ENCODE measurements around the gene ATP6V0E1. TPM values are rescaled to one million over a fixed set of nuclear protein-coding genes. Genes with fewer than 3 reads are reported as not detected.

Gene ATP6V0E1
- total RNA-seq, 1 donor from 2014 or later = 285 TPM

DNA sequence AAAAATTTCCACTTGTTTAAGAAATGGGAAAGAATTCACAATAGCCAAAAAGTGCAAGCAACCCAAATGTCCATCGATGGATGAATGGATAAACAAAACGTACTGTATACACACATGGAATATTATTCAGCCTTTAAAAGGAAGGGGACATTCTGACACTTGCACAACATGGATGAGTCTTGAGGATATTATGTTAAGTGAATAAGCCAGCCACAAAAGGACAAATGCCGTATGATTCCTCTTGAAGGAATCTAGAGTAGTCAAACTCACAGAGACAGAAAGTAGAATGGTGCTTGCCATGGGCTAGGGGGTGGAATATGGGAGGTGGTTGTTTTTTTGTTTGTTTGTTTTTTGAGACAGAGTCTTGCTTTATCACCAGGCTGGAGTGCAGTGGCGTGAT is 3.8 kb upstream of the ATP6V0E1 start:
- Histone ChIP-seq H3K4me3 (no peak overlapping the region), H3K27me3 (ENCODE audit: low read depth) (no peaks in the 10 kb centered on the region), H3K9me3 (no peaks in the 10 kb centered on the region), H3K27ac (no peak overlapping the region), H3K4me1 (peaks cover 9% of the 10 kb centered on the region), H3K36me3 (no peaks in the 10 kb centered on the region)
- intact Hi-C loops (cut with DNase I) = loop anchor here (10.0 kb wide), 1 partner anchor 75 kb away; the partner anchor contains the start of gene CREBRF
- ATAC-seq (no peak), DNase-seq (no peak)
- no peak for TF ChIP-seq CTCF (IDR thresholded peaks at IDR 0.05)

DNA sequence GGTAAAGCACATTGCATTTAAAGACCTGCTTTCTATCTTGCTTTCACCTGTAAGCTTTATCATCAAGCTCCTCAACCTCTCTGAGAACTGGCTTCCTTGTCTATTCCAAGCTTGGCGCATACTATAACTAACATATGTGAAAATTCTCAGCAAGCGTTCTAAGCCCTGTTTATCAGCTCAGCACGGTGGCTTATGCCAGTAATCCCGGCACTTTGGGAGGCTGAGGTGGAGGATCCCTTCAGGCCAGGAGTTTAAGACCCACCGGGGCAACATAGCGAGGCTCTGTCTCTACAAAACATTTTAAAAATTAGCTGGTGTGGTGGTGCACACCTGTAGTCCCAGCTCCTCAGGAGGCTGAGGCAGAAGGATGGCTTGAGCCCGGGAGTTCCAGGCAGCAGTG is 1.6 kb upstream of the ATP6V0E1 start:
- no peak for ATAC-seq
- TF ChIP-seq CTCF (IDR thresholded peaks at IDR 0.05) = no peak
- intact Hi-C loops (cut with DNase I) = loop anchor here (10.0 kb wide), 1 partner anchor 73 kb away; the partner anchor contains the start of gene CREBRF

GRCh38 chr5:172984244-172984953 is 828 bp downstream of the ATP6V0E1 start:
- Histone ChIP-seq H3K27ac (peak overlapping the region; percentile 95), H3K27me3 (ENCODE audit: low read depth) (no peaks in the 10 kb centered on the region), H3K4me3 (peak overlapping the region; percentile 93), H3K4me1 (peaks cover 48% of the 10 kb centered on the region), H3K36me3 (peaks cover 36% of the 10 kb centered on the region), H3K9me3 (no peaks in the 10 kb centered on the region)
- ATAC-seq (peak; percentile 87 to 89), DNase-seq (peak; percentile 85)
- TF ChIP-seq CTCF (IDR thresholded peaks at IDR 0.05) = peak; percentile 50
- intact Hi-C loops (cut with DNase I) = loop anchor here (10.0 kb wide), 1 partner anchor 70 kb away; the partner anchor contains the start of gene CREBRF

More for the DNA sequence above, 1.6 kb upstream of the ATP6V0E1 start:
- Histone ChIP-seq H3K4me1 (peaks cover 28% of the 10 kb centered on the region), H3K9me3 (no peaks in the 10 kb centered on the region), H3K4me3 (no peak overlapping the region), H3K36me3 (peaks cover 14% of the 10 kb centered on the region), H3K27me3 (ENCODE audit: low read depth) (no peaks in the 10 kb centered on the region), H3K27ac (no peak overlapping the region)
- no peak for DNase-seq

- DNase-seq = no peak
- no peak for ATAC-seq
- no peaks in the 10 kb centered on the region for H3K27me3 ChIP-seq (ENCODE audit: low read depth)
- intact Hi-C loops (cut with DNase I) = loop anchor here (10.0 kb wide), 1 partner anchor 69 kb away; the partner anchor contains the start of gene CREBRF
- no peaks in the 10 kb centered on the region for H3K9me3 ChIP-seq
- H3K4me1 ChIP-seq = peaks cover 52% of the 10 kb centered on the region
- H3K4me3 ChIP-seq = peak overlapping the region; percentile 93
- TF ChIP-seq CTCF (IDR thresholded peaks at IDR 0.05) = no peak
- peaks cover 47% of the 10 kb centered on the region for H3K36me3 ChIP-seq
- H3K27ac ChIP-seq = no peak overlapping the region
These were observed 2.0 kb downstream of the ATP6V0E1 start for GRCh38 chr5:172985596-172985995.

DNA sequence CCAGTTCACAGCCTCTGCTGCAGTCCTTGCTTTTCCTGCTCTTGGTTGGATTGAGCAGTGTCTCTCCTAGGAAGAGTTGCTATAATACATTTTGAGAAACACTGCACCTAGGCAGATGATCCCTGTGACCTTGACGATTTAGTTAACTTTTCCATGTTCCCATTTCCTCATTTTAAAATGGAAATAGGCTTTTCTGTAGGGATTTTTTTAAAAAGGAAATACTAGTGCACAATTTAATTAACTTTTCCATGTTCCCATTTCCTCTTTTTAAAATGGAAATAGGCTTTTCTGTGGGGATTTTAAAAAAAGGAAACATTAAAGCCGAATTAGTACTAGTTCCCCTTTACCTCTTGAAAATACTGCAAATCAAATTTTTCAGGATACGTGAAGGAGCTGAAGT is 4.7 kb downstream of the ATP6V0E1 start:
- H3K4me1 ChIP-seq = peaks cover 46% of the 10 kb centered on the region
- intact Hi-C loops (cut with DNase I) = loop anchor here (10.0 kb wide), 1 partner anchor 67 kb away; the partner anchor contains the start of gene CREBRF
- TF ChIP-seq CTCF (IDR thresholded peaks at IDR 0.05) = no peak

More for the DNA sequence above, 4.7 kb downstream of the ATP6V0E1 start:
- Histone ChIP-seq H3K9me3 (no peaks in the 10 kb centered on the region), H3K36me3 (peaks cover 69% of the 10 kb centered on the region), H3K4me3 (no peak overlapping the region), H3K27me3 (ENCODE audit: low read depth) (no peaks in the 10 kb centered on the region), H3K27ac (no peak overlapping the region)
- ATAC-seq = no peak
- DNase-seq = no peak

Measured in lower lobe of right lung (tissue), 2 donors.